ENCODE data around the gene ACAA2.

DNA sequence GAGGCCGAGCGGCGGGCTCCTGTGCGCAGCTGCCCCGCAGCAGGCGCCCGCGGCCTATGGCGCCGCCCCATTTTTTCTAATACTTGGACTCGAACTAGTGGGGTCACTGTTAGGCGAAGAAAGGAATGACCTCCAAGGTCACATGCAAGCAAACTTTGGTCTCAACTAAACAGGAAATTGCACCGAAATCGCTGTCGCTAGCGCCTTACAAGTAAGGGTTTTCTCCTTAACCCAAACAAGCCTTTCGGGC is 339 bp downstream of the ACAA2 start:
- TF ChIP-seq, protein P1, sequence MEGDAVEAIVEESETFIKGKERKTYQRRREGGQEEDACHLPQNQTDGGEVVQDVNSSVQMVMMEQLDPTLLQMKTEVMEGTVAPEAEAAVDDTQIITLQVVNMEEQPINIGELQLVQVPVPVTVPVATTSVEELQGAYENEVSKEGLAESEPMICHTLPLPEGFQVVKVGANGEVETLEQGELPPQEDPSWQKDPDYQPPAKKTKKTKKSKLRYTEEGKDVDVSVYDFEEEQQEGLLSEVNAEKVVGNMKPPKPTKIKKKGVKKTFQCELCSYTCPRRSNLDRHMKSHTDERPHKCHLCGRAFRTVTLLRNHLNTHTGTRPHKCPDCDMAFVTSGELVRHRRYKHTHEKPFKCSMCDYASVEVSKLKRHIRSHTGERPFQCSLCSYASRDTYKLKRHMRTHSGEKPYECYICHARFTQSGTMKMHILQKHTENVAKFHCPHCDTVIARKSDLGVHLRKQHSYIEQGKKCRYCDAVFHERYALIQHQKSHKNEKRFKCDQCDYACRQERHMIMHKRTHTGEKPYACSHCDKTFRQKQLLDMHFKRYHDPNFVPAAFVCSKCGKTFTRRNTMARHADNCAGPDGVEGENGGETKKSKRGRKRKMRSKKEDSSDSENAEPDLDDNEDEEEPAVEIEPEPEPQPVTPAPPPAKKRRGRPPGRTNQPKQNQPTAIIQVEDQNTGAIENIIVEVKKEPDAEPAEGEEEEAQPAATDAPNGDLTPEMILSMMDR (IDR thresholded peaks at IDR 0.05), result no peak
- no peak for TF ChIP-seq POLR2A (IDR thresholded peaks at IDR 0.05)
